ACC112 (cell line): Measurements from ENCODE around the gene CDK18.
"Not testable (repeated sequence)": the region's sequence is repeated elsewhere in the genome, so short reads cannot be mapped to it uniquely, and the experiment has no call there.

ENCODE experiments used
- H2AFZ ChIP-seq: fragments of 200-600 bp; sonication (generic); one replicate; pipeline ENCODE4 v1.6.0; 2017; ENCODE audit warnings: antibody characterized with exemption, low read length; ENCODE audit not compliant: unreplicated experiment
- H3K27ac ChIP-seq: fragments of 200-600 bp; sonication (generic); 2 replicates; pipeline ENCODE4 v1.5.1; 2014; ENCODE audit warnings: low read depth, mild to moderate bottlenecking, antibody characterized with exemption, low read length, moderate library complexity
- H3K27me3 ChIP-seq: fragments of 200-600 bp; sonication (generic); 2 replicates; pipeline ENCODE4 v1.6.1; 2014; ENCODE audit warnings: mild to moderate bottlenecking, antibody characterized with exemption, low read length, moderate library complexity, mixed read lengths; ENCODE audit not compliant: insufficient read depth
- H3K36me3 ChIP-seq: fragments of 200-600 bp; sonication (generic); 2 replicates; pipeline ENCODE4 v1.6.1; 2016; ENCODE audit warnings: mild to moderate bottlenecking, antibody characterized with exemption, low read length, moderate library complexity, mixed read lengths; ENCODE audit not compliant: insufficient read depth
- H3K4me1 ChIP-seq: fragments of 200-600 bp; sonication (generic); one replicate; pipeline ENCODE4 v1.6.1; 2016; ENCODE audit warnings: low read length, mixed read lengths; ENCODE audit not compliant: insufficient read depth, unreplicated experiment, control insufficient read depth
- H3K4me3 ChIP-seq: fragments of 200-600 bp; sonication (generic); 2 replicates; pipeline ENCODE4 v1.5.1; 2014; ENCODE audit warnings: mild to moderate bottlenecking, low read depth, low read length
- H3K79me2 ChIP-seq: fragments of 200-600 bp; sonication (generic); one replicate; pipeline ENCODE4 v1.6.0; 2016; ENCODE audit warnings: low read length; ENCODE audit not compliant: control insufficient read depth, unreplicated experiment, insufficient read depth

Gene CDK18

DNA sequence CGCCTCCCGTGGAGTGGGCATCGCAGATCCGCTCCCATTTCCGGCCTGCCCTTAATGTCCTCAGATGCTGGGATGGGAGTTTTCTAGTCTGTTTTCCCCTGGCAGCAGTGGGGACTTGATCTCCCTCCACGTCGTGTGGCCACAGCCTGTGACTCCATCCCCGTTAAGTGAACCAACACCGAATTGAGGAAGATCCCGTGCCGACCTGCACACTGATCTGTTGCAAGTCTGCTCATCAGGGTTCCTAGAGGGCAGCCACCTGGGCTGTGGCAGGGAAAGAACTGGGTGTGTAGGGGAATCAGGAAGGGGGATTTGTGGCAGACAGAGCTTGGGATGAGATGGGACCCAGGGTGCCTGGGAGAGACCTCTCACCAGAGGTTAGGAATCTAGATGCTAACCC, 23.3 kb upstream of the CDK18 start:
- Histone ChIP-seq H3K79me2 (no peaks in the 10 kb centered on the region), H2AFZ (no peak overlapping the region), H3K27ac (no peak overlapping the region), H3K4me3 (no peak overlapping the region), H3K4me1 (peaks cover 5% of the 10 kb centered on the region), H3K27me3 (peaks cover 48% of the 10 kb centered on the region), H3K36me3 (no peaks in the 10 kb centered on the region)

DNA sequence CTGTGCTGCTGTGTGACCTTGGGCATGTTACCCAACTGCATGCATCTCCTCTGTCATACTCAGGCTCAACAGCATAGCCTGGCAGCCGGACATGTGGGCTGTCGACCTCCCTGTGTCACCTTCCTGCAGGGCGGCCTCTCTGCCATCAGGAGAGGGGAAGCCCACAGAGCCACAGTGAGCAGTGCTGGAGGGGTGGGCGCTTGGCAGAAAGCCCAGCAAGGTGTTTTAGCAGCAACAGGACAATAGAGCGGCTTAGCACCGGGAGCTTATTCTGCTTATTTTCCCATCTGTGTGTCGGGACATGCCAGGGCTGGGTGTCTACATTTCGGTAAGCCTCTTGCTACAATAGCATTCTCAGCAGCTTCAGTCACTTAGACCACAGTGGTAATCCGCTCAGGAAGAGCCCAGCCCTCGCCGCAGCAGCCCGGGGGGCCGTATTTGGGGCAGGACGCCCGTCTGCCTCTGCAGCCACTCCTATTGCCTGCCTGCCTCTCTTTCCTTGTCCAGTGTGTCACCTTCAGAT, 22.8 kb upstream of the CDK18 start:
- no peaks in the 10 kb centered on the region for H3K36me3 ChIP-seq

DNA sequence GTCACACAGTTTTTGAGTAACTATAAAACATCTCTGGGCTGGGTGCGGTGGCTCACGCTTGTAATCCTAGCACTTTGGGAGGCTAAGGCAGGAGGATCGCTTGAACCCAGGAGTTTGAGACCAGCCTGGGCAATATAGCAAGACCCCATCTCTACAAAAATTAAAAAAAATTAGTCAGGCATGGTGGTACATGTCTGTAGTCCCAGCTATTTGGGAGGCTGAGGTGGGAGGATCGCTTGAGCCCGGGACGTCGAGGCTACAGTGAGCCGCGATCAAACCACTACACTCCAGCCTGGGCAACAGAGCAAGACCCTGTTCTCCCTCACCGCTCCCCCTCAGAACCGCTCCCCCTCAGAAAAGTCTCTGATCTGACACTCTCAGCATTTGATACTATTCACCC, 21.9 kb upstream of the CDK18 start:
- not testable (repeated sequence) for H3K36me3 ChIP-seq, H3K4me3 ChIP-seq, H3K4me1 ChIP-seq, H3K79me2 ChIP-seq, H2AFZ ChIP-seq, H3K27ac ChIP-seq
- H3K27me3 ChIP-seq: peaks cover 48% of the 10 kb centered on the region

More for the DNA sequence above, 22.8 kb upstream of the CDK18 start:
- H3K79me2 ChIP-seq: no peaks in the 10 kb centered on the region
- H3K27me3 ChIP-seq: peaks cover 48% of the 10 kb centered on the region
- H3K4me3 ChIP-seq: no peak overlapping the region
- no peak overlapping the region for H3K27ac ChIP-seq
- no peak overlapping the region for H2AFZ ChIP-seq
- H3K4me1 ChIP-seq: peaks cover 5% of the 10 kb centered on the region

DNA sequence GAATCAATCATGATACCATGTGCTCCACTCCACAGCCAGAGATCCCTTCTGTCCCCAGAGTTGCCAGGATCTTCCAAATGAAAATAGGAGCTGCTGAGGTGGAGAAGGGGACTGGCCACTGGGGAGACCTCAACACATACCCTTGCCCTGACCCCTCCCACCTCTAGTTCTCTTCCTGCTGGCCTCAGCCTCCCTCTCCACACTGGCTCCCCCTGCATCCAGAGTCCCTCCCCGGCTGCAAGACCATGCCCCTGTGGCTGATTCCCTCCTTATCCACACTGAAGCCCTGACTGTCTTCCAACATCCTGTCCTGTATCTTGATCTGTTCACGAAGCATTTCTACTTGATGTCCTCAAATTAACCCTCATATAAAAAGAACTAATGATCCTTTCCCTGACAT, 21.1 kb upstream of the CDK18 start:
- Histone ChIP-seq H3K27ac (no peak overlapping the region), H3K27me3 (peaks cover 48% of the 10 kb centered on the region), H3K79me2 (no peaks in the 10 kb centered on the region), H3K36me3 (no peaks in the 10 kb centered on the region), H2AFZ (no peak overlapping the region), H3K4me1 (no peaks in the 10 kb centered on the region), H3K4me3 (no peak overlapping the region)

DNA sequence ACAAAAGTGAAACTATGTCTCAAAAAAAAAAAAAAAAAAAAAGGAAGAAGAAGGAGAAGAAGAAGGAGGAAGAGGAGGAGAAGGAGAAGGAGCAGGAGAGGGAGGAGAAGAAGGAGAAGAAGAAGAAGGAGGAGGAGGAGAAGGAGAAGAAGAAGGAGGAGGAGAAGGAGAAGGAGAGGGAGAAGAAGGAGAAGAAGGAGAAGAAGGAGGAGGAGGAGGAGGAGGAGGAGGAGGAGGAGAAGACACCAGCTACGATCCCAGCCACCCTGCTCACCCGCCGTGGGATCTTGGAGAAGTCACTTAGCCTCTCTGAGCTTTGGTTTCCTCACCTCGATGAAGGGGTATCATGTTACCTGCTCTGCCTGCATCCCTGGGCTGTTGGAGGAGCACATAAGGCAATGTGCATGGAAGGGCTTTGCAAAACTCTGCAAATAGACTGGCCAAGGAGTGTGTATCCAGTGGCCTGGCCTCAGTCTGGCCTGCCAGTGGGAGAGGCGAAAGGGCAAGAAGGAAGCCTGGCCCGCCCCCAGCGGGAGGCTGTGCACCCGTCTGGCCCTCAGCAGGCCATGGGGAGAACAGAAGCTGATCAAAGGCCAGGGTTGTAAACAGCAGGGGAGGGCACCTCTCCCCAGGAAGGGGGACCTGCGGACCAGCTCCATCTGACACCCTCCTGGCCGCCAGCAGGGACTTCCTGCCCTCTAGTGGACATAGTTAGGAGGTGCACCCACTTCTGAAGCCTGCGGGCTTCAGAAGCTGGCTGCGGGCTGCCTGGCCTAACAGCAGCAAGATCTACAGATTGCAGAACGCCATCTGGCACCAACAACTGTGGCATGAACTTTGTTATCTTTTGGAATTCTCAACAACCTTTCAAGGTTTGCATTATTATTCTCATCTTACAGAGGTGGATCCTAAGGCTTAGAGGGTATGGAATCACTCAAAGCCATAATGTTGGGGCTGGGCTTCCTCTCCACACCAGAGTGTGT, 19.2 kb upstream of the CDK18 start:
- Histone ChIP-seq H3K79me2 (no peaks in the 10 kb centered on the region), H3K4me1 (no peaks in the 10 kb centered on the region), H2AFZ (no peak overlapping the region), H3K27ac (no peak overlapping the region), H3K27me3 (peaks cover 40% of the 10 kb centered on the region), H3K4me3 (no peak overlapping the region), H3K36me3 (no peaks in the 10 kb centered on the region)

DNA sequence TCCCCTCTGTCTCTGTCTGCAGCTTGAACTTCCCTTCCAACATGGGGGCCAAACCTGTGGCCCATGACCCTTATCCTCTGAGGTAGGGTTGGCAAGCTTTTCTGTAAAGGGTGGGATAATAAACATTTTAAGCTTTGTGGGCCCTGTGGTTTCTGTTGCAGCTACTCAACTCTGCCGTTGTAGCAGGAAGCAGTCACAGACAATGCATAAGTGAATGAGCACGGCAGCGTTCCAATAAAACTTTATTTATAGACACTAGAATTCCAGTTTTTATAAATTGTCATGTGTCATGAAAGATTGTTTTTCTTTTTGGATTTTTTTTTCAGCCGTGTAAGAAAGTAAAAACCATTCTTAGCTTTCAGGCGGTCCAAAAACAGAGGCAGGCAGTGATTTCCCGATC, 18.2 kb upstream of the CDK18 start:
- Histone ChIP-seq H3K4me3 (no peak overlapping the region), H3K27me3 (peaks cover 32% of the 10 kb centered on the region), H3K36me3 (no peaks in the 10 kb centered on the region), H2AFZ (no peak overlapping the region), H3K79me2 (no peaks in the 10 kb centered on the region), H3K4me1 (no peaks in the 10 kb centered on the region), H3K27ac (no peak overlapping the region)

- H3K4me3 ChIP-seq: no peak overlapping the region
- peaks cover 19% of the 10 kb centered on the region for H3K27me3 ChIP-seq
- H2AFZ ChIP-seq: no peak overlapping the region
- peaks cover 13% of the 10 kb centered on the region for H3K4me1 ChIP-seq
- H3K27ac ChIP-seq: no peak overlapping the region
- H3K36me3 ChIP-seq: no peaks in the 10 kb centered on the region
- no peaks in the 10 kb centered on the region for H3K79me2 ChIP-seq
Measured at GRCh38 chr1:205488074-205488723, 16.3 kb upstream of the CDK18 start.

DNA sequence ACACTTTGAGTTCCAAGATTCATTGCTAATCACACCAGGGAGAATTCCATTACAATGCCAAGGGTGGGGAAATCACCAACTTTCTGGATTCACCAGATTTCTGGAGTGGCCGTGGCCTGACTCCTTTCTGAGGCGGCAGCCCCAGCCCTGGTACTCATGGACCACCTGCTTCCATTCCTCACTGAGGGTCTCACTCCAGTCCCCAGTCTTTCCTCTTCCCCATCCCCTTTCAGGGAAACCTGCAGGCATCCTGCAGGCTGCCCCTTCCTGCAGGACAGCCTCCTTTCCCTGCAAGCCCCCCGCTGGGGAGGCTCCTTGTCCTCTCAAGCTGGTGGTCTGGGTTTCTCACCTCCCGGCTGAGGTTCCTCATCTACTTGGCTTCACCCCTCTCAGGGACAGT, 12.7 kb upstream of the CDK18 start:
- Histone ChIP-seq H3K4me3 (no peak overlapping the region), H3K27ac (no peak overlapping the region)

DNA sequence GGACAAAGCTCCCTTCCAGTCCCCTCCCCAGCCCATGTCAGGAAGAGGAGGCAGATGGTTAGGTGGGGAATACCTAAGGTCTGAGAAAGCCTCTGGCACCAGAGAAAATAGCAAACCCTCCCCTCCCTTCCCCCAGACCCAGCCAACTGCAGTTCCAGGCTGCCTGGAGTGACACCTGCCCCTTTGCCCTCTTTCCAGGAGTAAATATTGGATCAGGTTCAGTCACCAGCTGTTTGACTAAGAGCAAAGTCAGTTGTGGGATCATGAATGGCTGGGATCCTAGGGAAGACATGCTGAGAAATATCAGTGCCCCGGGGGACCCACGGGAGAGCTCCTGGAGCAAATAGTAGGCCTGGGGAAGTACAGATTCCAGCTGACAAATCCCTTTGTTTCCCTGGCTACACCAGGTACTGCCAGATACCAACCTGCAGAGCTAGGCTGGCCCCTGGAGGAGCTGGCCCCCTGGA, 12.2 kb upstream of the CDK18 start:
- Histone ChIP-seq H3K79me2 (no peaks in the 10 kb centered on the region), H3K27me3 (peaks cover 10% of the 10 kb centered on the region; the same call in 1 of the 2 replicates), H3K4me3 (no peak overlapping the region), H3K36me3 (no peaks in the 10 kb centered on the region), H2AFZ (no peak overlapping the region), H3K4me1 (peaks cover 20% of the 10 kb centered on the region), H3K27ac (no peak overlapping the region)

More for the DNA sequence above, 12.7 kb upstream of the CDK18 start:
- Histone ChIP-seq H3K4me1 (peaks cover 20% of the 10 kb centered on the region), H3K36me3 (no peaks in the 10 kb centered on the region), H2AFZ (no peak overlapping the region), H3K79me2 (no peaks in the 10 kb centered on the region), H3K27me3 (peaks cover 10% of the 10 kb centered on the region; the same call in 1 of the 2 replicates)

- Histone ChIP-seq H3K27me3 (peaks cover 11% of the 10 kb centered on the region; the same call in 1 of the 2 replicates), H3K36me3 (no peaks in the 10 kb centered on the region), H3K4me3 (no peak overlapping the region), H3K27ac (no peak overlapping the region), H2AFZ (no peak overlapping the region), H3K4me1 (peaks cover 20% of the 10 kb centered on the region), H3K79me2 (no peaks in the 10 kb centered on the region)
Measured at GRCh38 chr1:205492774-205493173, 11.7 kb upstream of the CDK18 start.
